D721Med (cell line): ENCODE results near the gene EYA4.

Experiments used
- DNase-seq: peaks from one replicate; pipeline ENCODE4 v3.0.0; 2011; ENCODE audit warnings: low spot score; ENCODE audit not compliant: insufficient read length
- FAIRE-seq: peaks from 2 replicates; lab custom pipeline; 2011; peaks lifted over from hg19 to GRCh38; lab: Jason Lieb, UNC
- TF ChIP-seq, protein P1 (sequence below): IDR thresholded peaks from 2 replicates; pipeline ENCODE4 v1.5.1; 2012; ENCODE audit warnings: mild to moderate bottlenecking, control low read depth; ENCODE audit not compliant: insufficient read depth; ENCODE audit errors: missing control alignments

The EYA4 gene

DNA sequence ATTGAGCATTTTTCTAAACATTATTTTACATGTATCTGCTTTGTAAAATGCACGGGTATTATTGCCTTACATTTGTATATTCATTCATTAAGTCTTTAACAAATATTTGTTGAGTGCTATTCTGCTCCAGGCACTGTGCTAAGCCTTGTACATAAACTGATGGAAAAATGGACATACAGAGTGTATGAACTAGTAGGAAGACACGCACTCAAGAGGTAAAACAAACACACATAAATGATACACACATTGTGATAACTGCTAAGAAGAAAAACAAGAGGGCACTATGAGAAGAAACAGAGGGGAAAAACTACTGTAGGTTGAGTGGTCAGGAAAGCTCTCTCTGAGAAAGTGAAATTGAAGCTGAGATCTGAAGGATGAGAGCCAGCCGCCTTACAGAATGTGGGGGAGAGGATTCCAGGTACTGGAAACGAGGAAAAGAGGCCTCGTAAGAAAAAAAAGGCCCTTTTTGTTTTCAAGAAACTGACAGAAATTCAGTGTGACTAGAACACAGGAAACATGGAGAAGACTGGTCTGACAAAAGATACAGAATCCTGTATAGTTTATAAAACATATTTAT is 117.5 kb downstream of the EYA4 start:
- DNase-seq (no peak), FAIRE-seq (no peak)
- TF ChIP-seq, protein P1, sequence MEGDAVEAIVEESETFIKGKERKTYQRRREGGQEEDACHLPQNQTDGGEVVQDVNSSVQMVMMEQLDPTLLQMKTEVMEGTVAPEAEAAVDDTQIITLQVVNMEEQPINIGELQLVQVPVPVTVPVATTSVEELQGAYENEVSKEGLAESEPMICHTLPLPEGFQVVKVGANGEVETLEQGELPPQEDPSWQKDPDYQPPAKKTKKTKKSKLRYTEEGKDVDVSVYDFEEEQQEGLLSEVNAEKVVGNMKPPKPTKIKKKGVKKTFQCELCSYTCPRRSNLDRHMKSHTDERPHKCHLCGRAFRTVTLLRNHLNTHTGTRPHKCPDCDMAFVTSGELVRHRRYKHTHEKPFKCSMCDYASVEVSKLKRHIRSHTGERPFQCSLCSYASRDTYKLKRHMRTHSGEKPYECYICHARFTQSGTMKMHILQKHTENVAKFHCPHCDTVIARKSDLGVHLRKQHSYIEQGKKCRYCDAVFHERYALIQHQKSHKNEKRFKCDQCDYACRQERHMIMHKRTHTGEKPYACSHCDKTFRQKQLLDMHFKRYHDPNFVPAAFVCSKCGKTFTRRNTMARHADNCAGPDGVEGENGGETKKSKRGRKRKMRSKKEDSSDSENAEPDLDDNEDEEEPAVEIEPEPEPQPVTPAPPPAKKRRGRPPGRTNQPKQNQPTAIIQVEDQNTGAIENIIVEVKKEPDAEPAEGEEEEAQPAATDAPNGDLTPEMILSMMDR: no peak

DNA sequence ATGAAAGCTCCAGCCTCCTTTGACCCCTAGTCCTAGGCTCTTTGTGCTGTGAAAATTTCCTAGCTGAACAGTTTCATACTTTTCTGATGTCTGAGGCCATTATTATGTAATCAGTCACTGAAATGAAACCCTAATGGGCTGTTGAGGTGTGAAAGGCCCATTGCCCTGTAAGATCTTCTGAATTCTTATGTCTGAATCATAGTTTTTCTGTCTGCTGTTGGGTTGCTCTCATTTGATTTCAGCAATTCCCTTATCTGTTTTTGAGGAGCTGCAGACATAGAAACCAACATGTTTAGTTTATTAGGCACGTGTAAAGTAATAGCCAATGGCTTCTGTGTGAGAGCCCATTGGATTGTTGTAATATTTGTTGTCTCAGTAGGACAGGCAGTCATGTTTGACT is 118.1 kb downstream of the EYA4 start:
- TF ChIP-seq, protein P1: no peak
- FAIRE-seq: no peak
- DNase-seq: no peak

DNA sequence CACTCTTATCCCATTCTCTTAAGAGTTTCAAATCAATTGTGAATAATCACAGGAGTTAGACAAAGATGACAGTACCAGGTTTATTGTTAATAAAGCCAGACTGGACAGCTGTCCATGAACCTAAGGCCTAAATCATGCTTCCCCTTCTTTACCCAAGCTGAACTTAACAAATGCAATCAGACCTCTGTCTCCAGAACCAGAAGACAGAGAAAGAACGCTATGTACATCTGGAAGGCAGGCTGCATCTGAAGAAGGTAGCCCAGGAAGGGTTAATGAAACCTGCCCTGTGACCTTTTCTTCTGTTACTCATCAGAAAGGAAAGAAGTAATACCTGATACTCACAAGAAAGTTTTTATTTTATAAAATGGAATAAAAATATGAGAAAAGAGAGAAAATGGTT is 118.6 kb downstream of the EYA4 start:
- FAIRE-seq: no peak
- TF ChIP-seq, protein P1: no peak
- DNase-seq: no peak

DNA sequence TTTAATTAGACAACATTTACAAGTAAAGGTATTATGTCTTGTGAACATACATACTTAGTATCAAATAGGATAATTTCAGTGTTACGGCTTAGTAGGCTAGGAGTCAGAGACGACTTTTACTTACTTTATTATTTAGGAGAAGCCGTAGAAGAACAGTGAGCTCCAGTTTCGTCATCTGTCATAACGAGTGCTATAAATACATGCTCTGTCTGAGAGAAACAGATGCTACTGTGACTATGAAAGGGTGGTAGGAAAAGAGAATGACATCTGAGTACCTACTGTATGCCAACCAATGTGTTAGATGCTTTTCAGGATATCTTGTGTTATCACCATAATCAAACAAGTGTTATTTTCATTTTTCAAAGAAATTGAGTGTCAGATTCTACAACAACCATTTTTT is 119.0 kb downstream of the EYA4 start:
- FAIRE-seq (no peak), DNase-seq (no peak)
- TF ChIP-seq, protein P1: no peak

DNA sequence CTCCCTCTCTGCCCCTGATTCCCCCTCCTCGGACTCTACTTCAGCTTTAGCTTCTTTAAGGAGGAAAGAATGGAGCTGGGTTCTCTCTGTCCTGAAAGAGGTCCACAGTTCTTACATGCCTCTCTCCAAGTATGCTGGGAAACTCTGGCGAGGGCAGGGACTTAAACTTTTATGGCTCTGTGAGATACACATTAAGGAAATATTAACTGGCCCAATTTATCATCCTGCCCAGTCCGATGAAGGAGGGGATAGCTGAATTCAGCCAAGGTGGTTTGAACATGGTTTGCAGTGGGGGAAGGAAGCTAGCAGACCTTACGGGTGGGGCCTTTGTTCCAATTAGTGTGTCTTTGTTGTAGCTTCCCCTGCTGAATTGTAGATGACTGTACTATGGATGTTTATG is 121.7 kb downstream of the EYA4 start:
- TF ChIP-seq, protein P1: no peak
- no peak for DNase-seq
- no peak for FAIRE-seq

DNA sequence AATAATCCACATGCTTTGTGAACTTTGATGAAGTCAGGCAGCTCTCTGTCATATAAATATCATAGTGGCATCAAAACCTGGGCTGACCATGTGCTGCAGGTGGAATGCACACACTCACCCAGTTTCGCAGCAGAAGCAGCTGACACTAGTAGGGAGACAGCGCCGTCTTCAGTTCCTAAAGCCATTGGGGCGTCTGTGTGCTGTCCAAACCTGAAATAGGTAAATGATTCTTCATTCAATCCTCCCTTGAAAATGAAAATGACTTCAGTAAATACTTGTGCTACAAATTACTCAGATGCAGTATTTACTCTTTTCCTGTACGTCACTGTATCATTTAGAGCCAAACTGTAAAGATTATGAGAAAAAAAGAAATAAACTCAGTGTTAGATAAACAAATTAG is 127.5 kb downstream of the EYA4 start:
- TF ChIP-seq, protein P1: no peak
- FAIRE-seq: no peak

DNA sequence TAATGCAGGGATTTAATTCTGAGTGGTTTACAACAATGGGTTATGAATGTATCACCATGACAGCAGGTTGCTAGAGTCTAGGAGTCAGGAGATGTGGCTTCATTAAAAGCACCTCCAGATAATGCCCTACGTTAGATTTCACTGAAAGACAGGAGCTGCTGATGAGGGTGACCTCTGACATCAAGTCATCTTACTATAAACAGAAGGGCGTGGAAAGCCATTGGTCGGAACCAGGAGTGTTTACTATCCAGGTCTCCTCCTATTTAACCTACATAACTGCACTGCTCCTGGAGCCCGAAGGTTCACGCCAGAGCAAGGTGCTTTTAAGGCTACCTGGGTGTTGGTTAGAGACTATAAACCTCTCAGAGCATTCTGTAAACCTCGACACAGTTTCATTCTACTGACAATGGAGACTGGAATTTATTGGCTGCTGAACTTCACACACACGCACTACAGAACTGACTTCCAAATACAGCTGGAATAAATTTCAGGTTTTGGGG is 128.7 kb downstream of the EYA4 start:
- TF ChIP-seq, protein P1: no peak
- DNase-seq (no peak), FAIRE-seq (no peak)

More for the DNA sequence above, 127.5 kb downstream of the EYA4 start:
- no peak for DNase-seq
